HL-60 (cell line): ENCODE measurements around the gene KCNC1.

Experiments
- POLR2AphosphoS5 ChIP-seq: IDR thresholded peaks from 2 replicates; pipeline ENCODE4 v1.6.1; 2012; ENCODE audit warnings: low read depth
- SPI1 ChIP-seq: IDR thresholded peaks from 2 replicates; pipeline ENCODE4 v1.6.1; 2012; ENCODE audit warnings: low read depth, mild to moderate bottlenecking, borderline replicate concordance
- TF ChIP-seq, protein P1 (sequence below): IDR thresholded peaks from one replicate; pipeline ENCODE4 v1.5.1; 2011; ENCODE audit warnings: low read length, control low read depth, inconsistent platforms; ENCODE audit not compliant: insufficient read depth
- TF ChIP-seq, protein P2 (sequence below): IDR thresholded peaks from 2 replicates; pipeline ENCODE4 v1.6.1; 2012; ENCODE audit warnings: low read depth; ENCODE audit not compliant: insufficient replicate concordance

DNA sequence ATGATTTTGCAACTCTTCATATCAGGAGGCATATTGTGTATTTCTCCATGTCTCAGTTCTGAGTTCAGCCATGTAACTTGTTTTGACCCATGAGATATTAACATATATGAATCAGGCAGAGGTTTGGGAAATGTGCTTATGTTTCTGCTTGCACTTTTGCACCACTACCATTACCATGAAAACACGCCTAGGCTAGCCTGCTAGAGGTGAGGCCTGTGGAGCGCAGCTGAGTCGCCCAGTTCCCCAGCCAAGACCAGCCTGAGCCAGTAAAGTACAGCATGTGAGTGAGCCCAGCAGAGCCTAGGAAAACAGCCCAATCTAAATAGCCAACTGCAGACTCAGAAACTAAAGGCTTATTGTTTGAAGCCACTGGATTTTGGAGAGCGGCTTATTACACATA, 33.6 kb upstream of the KCNC1 start:
- TF ChIP-seq, protein P1, sequence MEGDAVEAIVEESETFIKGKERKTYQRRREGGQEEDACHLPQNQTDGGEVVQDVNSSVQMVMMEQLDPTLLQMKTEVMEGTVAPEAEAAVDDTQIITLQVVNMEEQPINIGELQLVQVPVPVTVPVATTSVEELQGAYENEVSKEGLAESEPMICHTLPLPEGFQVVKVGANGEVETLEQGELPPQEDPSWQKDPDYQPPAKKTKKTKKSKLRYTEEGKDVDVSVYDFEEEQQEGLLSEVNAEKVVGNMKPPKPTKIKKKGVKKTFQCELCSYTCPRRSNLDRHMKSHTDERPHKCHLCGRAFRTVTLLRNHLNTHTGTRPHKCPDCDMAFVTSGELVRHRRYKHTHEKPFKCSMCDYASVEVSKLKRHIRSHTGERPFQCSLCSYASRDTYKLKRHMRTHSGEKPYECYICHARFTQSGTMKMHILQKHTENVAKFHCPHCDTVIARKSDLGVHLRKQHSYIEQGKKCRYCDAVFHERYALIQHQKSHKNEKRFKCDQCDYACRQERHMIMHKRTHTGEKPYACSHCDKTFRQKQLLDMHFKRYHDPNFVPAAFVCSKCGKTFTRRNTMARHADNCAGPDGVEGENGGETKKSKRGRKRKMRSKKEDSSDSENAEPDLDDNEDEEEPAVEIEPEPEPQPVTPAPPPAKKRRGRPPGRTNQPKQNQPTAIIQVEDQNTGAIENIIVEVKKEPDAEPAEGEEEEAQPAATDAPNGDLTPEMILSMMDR: no peak
- TF ChIP-seq, protein P2, sequence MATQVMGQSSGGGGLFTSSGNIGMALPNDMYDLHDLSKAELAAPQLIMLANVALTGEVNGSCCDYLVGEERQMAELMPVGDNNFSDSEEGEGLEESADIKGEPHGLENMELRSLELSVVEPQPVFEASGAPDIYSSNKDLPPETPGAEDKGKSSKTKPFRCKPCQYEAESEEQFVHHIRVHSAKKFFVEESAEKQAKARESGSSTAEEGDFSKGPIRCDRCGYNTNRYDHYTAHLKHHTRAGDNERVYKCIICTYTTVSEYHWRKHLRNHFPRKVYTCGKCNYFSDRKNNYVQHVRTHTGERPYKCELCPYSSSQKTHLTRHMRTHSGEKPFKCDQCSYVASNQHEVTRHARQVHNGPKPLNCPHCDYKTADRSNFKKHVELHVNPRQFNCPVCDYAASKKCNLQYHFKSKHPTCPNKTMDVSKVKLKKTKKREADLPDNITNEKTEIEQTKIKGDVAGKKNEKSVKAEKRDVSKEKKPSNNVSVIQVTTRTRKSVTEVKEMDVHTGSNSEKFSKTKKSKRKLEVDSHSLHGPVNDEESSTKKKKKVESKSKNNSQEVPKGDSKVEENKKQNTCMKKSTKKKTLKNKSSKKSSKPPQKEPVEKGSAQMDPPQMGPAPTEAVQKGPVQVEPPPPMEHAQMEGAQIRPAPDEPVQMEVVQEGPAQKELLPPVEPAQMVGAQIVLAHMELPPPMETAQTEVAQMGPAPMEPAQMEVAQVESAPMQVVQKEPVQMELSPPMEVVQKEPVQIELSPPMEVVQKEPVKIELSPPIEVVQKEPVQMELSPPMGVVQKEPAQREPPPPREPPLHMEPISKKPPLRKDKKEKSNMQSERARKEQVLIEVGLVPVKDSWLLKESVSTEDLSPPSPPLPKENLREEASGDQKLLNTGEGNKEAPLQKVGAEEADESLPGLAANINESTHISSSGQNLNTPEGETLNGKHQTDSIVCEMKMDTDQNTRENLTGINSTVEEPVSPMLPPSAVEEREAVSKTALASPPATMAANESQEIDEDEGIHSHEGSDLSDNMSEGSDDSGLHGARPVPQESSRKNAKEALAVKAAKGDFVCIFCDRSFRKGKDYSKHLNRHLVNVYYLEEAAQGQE: no peak
- TF ChIP-seq SPI1 (no peak), POLR2AphosphoS5 (no peak)
